Gastrocnemius medialis (tissue), 4 donors: ENCODE results near the gene CLSTN2. TPM values are rescaled to one million over a fixed set of nuclear protein-coding genes. Genes with fewer than 3 reads are reported as not detected.
A peak's percentile ranks its signal among the peaks of the same experiment; 100 is the strongest.

ENCODE experiments used
- ATAC-seq, 2 donors: fragments of 150-250 bp; one replicate each; pipeline ENCODE4 v1.9.1; 2016
- DNase-seq, 2 donors: peaks; one replicate each; pipeline ENCODE4 v3.0.0-alpha.2; 2019
- H3K27ac ChIP-seq, 4 donors: fragments of 200-600 bp; sonication (generic); 1 replicate in 1 of 4; 2 replicates in 3 of 4; pipeline ENCODE4 v1.5.1; 2016 to 2018; ENCODE audit warnings: mild to moderate bottlenecking in 2 of 4, moderate library complexity in 1 of 4
- H3K27me3 ChIP-seq, 3 donors: fragments of 200-600 bp; sonication (generic) in 2 of 3; 1 replicate in 1 of 3; 2 replicates in 2 of 3; pipeline versions ENCODE4 v1.5.1 to v1.6.0; 2016 to 2019; ENCODE audit warnings: mild to moderate bottlenecking in 1 of 3, moderate library complexity in 1 of 3
- H3K36me3 ChIP-seq, 2 donors: fragments of 200-600 bp; sonication (generic) in 1 of 2; one replicate each; pipeline ENCODE4 v1.5.1; 2017 to 2018
- H3K4me1 ChIP-seq, 2 donors: fragments of 200-600 bp; sonication (generic) in 1 of 2; one replicate each; pipeline ENCODE4 v1.5.1; 2016 to 2017; ENCODE audit warnings: mild to moderate bottlenecking in 2 of 2
- H3K4me3 ChIP-seq, 4 donors: fragments of 200-600 bp; sonication (generic) in 3 of 4; 1 replicate in 1 of 4; 2 replicates in 3 of 4; pipeline ENCODE4 v1.5.1; 2016 to 2019; ENCODE audit warnings: mild to moderate bottlenecking in 2 of 4
- H3K9me3 ChIP-seq, 3 donors: fragments of 200-600 bp; sonication (generic) in 2 of 3; 1 replicate in 1 of 3; 2 replicates in 2 of 3; pipeline ENCODE4 v1.5.1; 2016 to 2019
- CTCF ChIP-seq, 5 experiments: fragments of 450-650 bp in 3 of 5; fragments of 200-600 bp in 2 of 5; sonication (generic) in 2 of 5; IDR thresholded peaks in 4 of 5; conservative IDR thresholded peaks in 1 of 5; 1 replicate in 4 of 5; 2 replicates in 1 of 5; pipeline ENCODE4 v1.5.1; 2016 to 2019; ENCODE audit warnings: antibody characterized with exemption in 5 of 5, mild to moderate bottlenecking in 3 of 5, moderate library complexity in 3 of 5
- POLR2A ChIP-seq, 2 donors: fragments of 450-650 bp; IDR thresholded peaks; one replicate each; pipeline ENCODE4 v1.6.1; 2017; ENCODE audit warnings: antibody characterized with exemption in 2 of 2, mild to moderate bottlenecking in 2 of 2, moderate library complexity in 2 of 2
- in situ Hi-C, 4 donors: fragments of 200-750 bp; cut with MboI; loops; one replicate each; pipeline versions ENCODE4 v1.15.0 to v1.8.0; 2017; ENCODE audit warnings: low sequenced_read_pairs in 4 of 4
- intact Hi-C: fragments of 100-400 bp; cut with DNase I; formaldehyde crosslinking; loops from one replicate; pipeline ENCODE4 v1.15.1; 2023; ENCODE audit warnings: low total_unique reads
- total RNA-seq, 4 donors: library from RNA; depleted of rRNA; stranded (reverse); fragments of >200 nt; gene quantifications; one replicate each; pipeline versions ENCODE4 v1.1.0 to v1.2.3, GENCODE V29; 2016

CLSTN2 gene
- total RNA-seq, 4 donors from 2014 or later: 1.1 to 4.9 (median 4.0) TPM

GRCh38 chr3:140277886-140278285 is 342.9 kb downstream of the CLSTN2 start:
- Histone ChIP-seq H3K27me3 (no peaks in the 10 kb centered on the region), H3K4me3 (no peak overlapping the region), H3K4me1 (no peaks in the 10 kb centered on the region), H3K27ac (no peak overlapping the region), H3K36me3 (no peaks in the 10 kb centered on the region), H3K9me3 (no peaks in the 10 kb centered on the region)
- ATAC-seq (no peak), DNase-seq (no peak)
- in situ Hi-C loops (no loop called here), intact Hi-C loops (no loop called here)
- TF ChIP-seq POLR2A (IDR thresholded peaks at IDR 0.05): no peak
- TF ChIP-seq CTCF (IDR thresholded peaks at IDR 0.05 in 4 of 5, conservative IDR thresholded peaks at IDR 0.05 in 1 of 5): no peak

- intact Hi-C loops (no loop called here), in situ Hi-C loops (no loop called here)
- no peaks in the 10 kb centered on the region for H3K4me1 ChIP-seq
- no peak for DNase-seq
- H3K36me3 ChIP-seq: no peaks in the 10 kb centered on the region
- no peak for ATAC-seq
- no peak for TF ChIP-seq CTCF (IDR thresholded peaks at IDR 0.05 in 4 of 5, conservative IDR thresholded peaks at IDR 0.05 in 1 of 5)
- no peak for TF ChIP-seq POLR2A (IDR thresholded peaks at IDR 0.05)
- H3K4me3 ChIP-seq: no peak overlapping the region
- H3K27ac ChIP-seq: no peak overlapping the region
- H3K27me3 ChIP-seq: no peaks in the 10 kb centered on the region
- no peaks in the 10 kb centered on the region for H3K9me3 ChIP-seq
These were observed 349.4 kb downstream of the CLSTN2 start for GRCh38 chr3:140284372-140284771.

GRCh38 chr3:140285380-140285779 is 350.4 kb downstream of the CLSTN2 start:
- intact Hi-C loops: no loop called here
- no peaks in the 10 kb centered on the region for H3K36me3 ChIP-seq
- peak in 1 of 2 donors; percentile 30 for ATAC-seq

GRCh38 chr3:140288595-140288994 is 353.6 kb downstream of the CLSTN2 start:
- no peak for TF ChIP-seq CTCF (IDR thresholded peaks at IDR 0.05 in 4 of 5, conservative IDR thresholded peaks at IDR 0.05 in 1 of 5)
- no peak for TF ChIP-seq POLR2A (IDR thresholded peaks at IDR 0.05)
- no peaks in the 10 kb centered on the region for H3K9me3 ChIP-seq
- intact Hi-C loops (no loop called here), in situ Hi-C loops (no loop called here)
- H3K36me3 ChIP-seq: no peaks in the 10 kb centered on the region
- ATAC-seq: no peak
- H3K4me1 ChIP-seq: no peaks in the 10 kb centered on the region
- H3K4me3 ChIP-seq: no peak overlapping the region
- H3K27ac ChIP-seq: no peak overlapping the region
- H3K27me3 ChIP-seq: no peaks in the 10 kb centered on the region
- no peak for DNase-seq

More at GRCh38 chr3:140285380-140285779, 350.4 kb downstream of the CLSTN2 start:
- H3K27ac ChIP-seq: no peak overlapping the region
- H3K4me1 ChIP-seq: no peaks in the 10 kb centered on the region
- DNase-seq: no peak
- TF ChIP-seq CTCF (IDR thresholded peaks at IDR 0.05 in 4 of 5, conservative IDR thresholded peaks at IDR 0.05 in 1 of 5) (no peak), POLR2A (IDR thresholded peaks at IDR 0.05) (no peak)
- in situ Hi-C loops: no loop called here
- H3K4me3 ChIP-seq: no peak overlapping the region
- H3K27me3 ChIP-seq: no peaks in the 10 kb centered on the region
- no peaks in the 10 kb centered on the region for H3K9me3 ChIP-seq

- intact Hi-C loops: no loop called here
- in situ Hi-C loops: no loop called here
- H3K27ac ChIP-seq: no peak overlapping the region
- ATAC-seq: no peak
- H3K36me3 ChIP-seq: no peaks in the 10 kb centered on the region
- TF ChIP-seq CTCF (IDR thresholded peaks at IDR 0.05 in 4 of 5, conservative IDR thresholded peaks at IDR 0.05 in 1 of 5) (no peak), POLR2A (IDR thresholded peaks at IDR 0.05) (no peak)
- no peak overlapping the region for H3K4me3 ChIP-seq
- H3K9me3 ChIP-seq: no peaks in the 10 kb centered on the region
- no peaks in the 10 kb centered on the region for H3K27me3 ChIP-seq
- H3K4me1 ChIP-seq: no peaks in the 10 kb centered on the region
- DNase-seq: no peak
These were observed 355.1 kb downstream of the CLSTN2 start for GRCh38 chr3:140290105-140290504.
